Thyroid gland (tissue), 4 donors: ENCODE results near the gene RAI2. TPM values are rescaled to one million over a fixed set of nuclear protein-coding genes. Genes with fewer than 3 reads are reported as not detected.

Source experiments
- DNase-seq, 2 donors: peaks; one replicate each; pipeline ENCODE4 v3.0.0-alpha.2; 2019
- H3K27ac ChIP-seq, 3 donors: fragments of 200-600 bp; sonication (generic); 1 replicate in 2 of 3; 2 replicates in 1 of 3; pipeline ENCODE4 v1.5.1; 2016 to 2019; ENCODE audit warnings: mild to moderate bottlenecking in 1 of 3, moderate library complexity in 1 of 3
- H3K27me3 ChIP-seq: fragments of 200-600 bp; sonication (generic); one replicate; pipeline ENCODE4 v1.5.1; 2019
- H3K36me3 ChIP-seq, 2 donors: fragments of 200-600 bp; sonication (generic); one replicate each; pipeline ENCODE4 v1.5.1; 2016 to 2019
- H3K4me1 ChIP-seq, 2 donors: fragments of 200-600 bp; sonication (generic); one replicate each; pipeline ENCODE4 v1.5.1; 2017 to 2019
- H3K4me3 ChIP-seq, 3 donors: fragments of 200-600 bp; sonication (generic); replicated peaks in 1 of 3; 1 replicate in 2 of 3; 2 replicates in 1 of 3; pipeline ENCODE4 v1.5.1; 2016; ENCODE audit warnings: mild to moderate bottlenecking in 1 of 3
- H3K9me3 ChIP-seq: fragments of 200-600 bp; sonication (generic); one replicate; pipeline ENCODE4 v1.5.1; 2017
- POLR2A ChIP-seq, 2 donors: fragments of 450-650 bp; IDR thresholded peaks; one replicate each; pipeline ENCODE4 v1.6.1; 2017; ENCODE audit warnings: antibody characterized with exemption in 2 of 2, mild to moderate bottlenecking in 2 of 2, moderate library complexity in 1 of 2
- WGBS, 2 donors: methylation state at CpG; one replicate each; pipeline ENCODE4 v1.1.5; 2017; 5-methylcytosine and 5-hydroxymethylcytosine counted together
- intact Hi-C: fragments of 100-400 bp; cut with DNase I; formaldehyde crosslinking; loops from one replicate; pipeline ENCODE4 v1.15.1; 2023
- total RNA-seq, 4 donors: library from RNA; depleted of rRNA; stranded (reverse); fragments of >200 nt; gene quantifications; one replicate each; pipeline ENCODE4 v1.2.3, GENCODE V29; 2016
- TF ChIP-seq, protein P1 (sequence below), 6 experiments: fragments of 200-600 bp in 3 of 6; fragments of 450-650 bp in 3 of 6; sonication (generic) in 3 of 6; IDR thresholded peaks; one replicate each; pipeline ENCODE4 v1.5.1; 2016 to 2019; ENCODE audit warnings: antibody characterized with exemption in 6 of 6, mild to moderate bottlenecking in 2 of 6, inconsistent platforms in 1 of 6, moderate library complexity in 1 of 6

Gene RAI2
- total RNA-seq, 4 donors from 2014 or later: 12.1 to 18.9 (median 12.8) TPM

DNA sequence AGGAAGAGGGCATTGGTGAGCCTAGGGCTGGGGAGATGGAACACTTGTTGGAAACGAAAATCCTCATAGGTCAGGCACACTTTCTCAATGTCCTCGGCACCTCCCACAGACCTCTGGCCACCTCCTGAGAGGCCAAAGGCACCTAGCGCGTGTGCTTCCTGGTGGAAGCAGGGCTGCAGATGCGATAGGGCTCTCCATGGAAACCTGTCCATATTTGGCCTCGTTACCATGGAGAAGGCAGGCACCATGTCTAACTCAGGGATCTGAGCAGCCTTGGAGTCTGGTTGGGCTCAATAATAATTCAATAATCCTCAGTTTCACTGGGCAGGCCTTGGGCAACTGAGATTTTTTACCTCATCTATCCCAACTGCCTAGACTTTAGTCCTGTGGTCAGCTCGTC, 58.3 kb downstream of the RAI2 start:
- Histone ChIP-seq H3K27ac (no peak overlapping the region), H3K4me1 (no peaks in the 10 kb centered on the region), H3K27me3 (no peaks in the 10 kb centered on the region), H3K4me3 (no peak overlapping the region), H3K9me3 (no peaks in the 10 kb centered on the region), H3K36me3 (peaks cover 0 to 4% of the 10 kb centered on the region in 2 donors)
- DNase-seq: no peak
- 95 to 100% methylated on average over 1 to 6 of the region's 7 CpGs for WGBS, 2 donors
- intact Hi-C loops: no loop called here
- TF ChIP-seq, protein P1, sequence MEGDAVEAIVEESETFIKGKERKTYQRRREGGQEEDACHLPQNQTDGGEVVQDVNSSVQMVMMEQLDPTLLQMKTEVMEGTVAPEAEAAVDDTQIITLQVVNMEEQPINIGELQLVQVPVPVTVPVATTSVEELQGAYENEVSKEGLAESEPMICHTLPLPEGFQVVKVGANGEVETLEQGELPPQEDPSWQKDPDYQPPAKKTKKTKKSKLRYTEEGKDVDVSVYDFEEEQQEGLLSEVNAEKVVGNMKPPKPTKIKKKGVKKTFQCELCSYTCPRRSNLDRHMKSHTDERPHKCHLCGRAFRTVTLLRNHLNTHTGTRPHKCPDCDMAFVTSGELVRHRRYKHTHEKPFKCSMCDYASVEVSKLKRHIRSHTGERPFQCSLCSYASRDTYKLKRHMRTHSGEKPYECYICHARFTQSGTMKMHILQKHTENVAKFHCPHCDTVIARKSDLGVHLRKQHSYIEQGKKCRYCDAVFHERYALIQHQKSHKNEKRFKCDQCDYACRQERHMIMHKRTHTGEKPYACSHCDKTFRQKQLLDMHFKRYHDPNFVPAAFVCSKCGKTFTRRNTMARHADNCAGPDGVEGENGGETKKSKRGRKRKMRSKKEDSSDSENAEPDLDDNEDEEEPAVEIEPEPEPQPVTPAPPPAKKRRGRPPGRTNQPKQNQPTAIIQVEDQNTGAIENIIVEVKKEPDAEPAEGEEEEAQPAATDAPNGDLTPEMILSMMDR (IDR thresholded peaks at IDR 0.05): no peak
- no peak for TF ChIP-seq POLR2A (IDR thresholded peaks at IDR 0.05)

DNA sequence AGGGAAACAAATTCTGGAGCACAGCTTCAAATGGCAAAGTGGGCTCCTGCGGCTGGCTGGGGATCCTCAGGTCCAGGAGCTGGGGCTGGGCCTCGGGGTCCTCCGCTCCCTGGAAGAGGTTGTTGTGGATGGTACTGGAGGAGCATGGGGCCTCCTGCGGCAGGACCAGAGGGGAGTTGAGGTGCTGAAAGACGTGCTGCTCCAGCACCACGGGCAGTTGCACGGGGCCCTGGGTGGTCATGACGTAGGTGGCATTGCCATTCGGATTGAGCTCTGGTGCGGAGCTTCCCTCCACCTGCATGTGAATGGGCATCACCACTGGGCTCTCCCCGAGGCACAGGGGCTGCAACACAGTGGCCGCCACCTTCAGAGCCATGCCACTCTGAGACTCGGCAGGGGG, 59.7 kb downstream of the RAI2 start:
- Histone ChIP-seq H3K4me3 (no peak overlapping the region), H3K4me1 (no peaks in the 10 kb centered on the region), H3K27me3 (no peaks in the 10 kb centered on the region), H3K9me3 (no peaks in the 10 kb centered on the region), H3K27ac (no peak overlapping the region), H3K36me3 (peaks cover 0 to 4% of the 10 kb centered on the region in 2 donors)
- intact Hi-C loops: no loop called here
- DNase-seq: no peak
- no peak for TF ChIP-seq POLR2A (IDR thresholded peaks at IDR 0.05)
- TF ChIP-seq, protein P1 (IDR thresholded peaks at IDR 0.05): no peak
- WGBS, 2 donors: 100% methylated on average over 5 of the region's 13 CpGs; no CpG with 5 or more reads in 1 of the 2 donors

DNA sequence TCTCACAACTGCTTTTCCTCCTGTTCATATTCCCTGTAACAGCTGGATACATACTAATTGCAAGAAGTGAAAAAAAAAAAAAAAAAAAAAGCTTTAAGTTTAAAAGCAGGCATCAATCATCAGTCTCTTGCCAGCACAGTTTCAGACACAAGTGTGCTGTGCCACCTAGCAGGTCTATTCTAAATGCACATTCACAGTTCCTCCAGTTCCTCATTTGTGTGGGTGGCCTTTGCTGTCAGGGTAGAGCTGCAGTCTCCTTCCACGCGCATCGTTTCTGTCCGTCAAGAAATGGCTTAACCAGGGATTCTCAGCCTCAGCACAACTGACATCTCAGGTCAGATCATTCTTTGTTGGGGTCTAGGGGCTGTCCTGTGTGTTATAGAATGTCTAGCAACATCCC, 62.2 kb downstream of the RAI2 start:
- intact Hi-C loops: loop anchor here (10.0 kb wide), 1 partner anchor 406 kb away; no protein-coding TSS in a partner anchor
- TF ChIP-seq, protein P1 (IDR thresholded peaks at IDR 0.05): no peak
- TF ChIP-seq POLR2A (IDR thresholded peaks at IDR 0.05): no peak
- no peak for DNase-seq
- H3K27me3 ChIP-seq: no peaks in the 10 kb centered on the region
- H3K27ac ChIP-seq: no peak overlapping the region
- no peak overlapping the region for H3K4me3 ChIP-seq
- peaks cover 0 to 4% of the 10 kb centered on the region in 2 donors for H3K36me3 ChIP-seq
- H3K4me1 ChIP-seq: no peaks in the 10 kb centered on the region
- 96% methylated on average over 4 of the region's 4 CpGs; no CpG with 5 or more reads in 1 of the 2 donors for WGBS, 2 donors
- H3K9me3 ChIP-seq: no peaks in the 10 kb centered on the region

DNA sequence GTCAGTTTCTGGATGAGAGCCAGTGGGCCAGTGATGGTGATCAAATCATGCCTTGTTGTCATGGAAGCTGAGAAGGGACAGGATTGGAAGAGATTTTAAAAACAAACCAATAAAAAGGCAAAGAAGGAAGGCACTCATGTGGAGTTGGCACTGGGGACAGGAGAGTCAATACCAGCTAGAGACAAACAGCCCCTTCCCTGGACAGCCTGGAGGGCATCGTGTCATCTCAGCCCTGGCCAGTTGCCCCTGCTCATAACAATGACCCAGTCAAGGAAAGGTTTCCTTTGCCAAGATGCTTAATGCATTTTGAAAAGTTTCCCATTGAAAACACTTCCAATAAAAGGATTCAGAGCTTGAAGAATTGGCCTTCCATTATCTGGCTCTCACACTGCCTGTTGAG, 68.3 kb downstream of the RAI2 start:
- intact Hi-C loops: loop anchor here (10.0 kb wide), 1 partner anchor 412 kb away; no protein-coding TSS in a partner anchor

DNA sequence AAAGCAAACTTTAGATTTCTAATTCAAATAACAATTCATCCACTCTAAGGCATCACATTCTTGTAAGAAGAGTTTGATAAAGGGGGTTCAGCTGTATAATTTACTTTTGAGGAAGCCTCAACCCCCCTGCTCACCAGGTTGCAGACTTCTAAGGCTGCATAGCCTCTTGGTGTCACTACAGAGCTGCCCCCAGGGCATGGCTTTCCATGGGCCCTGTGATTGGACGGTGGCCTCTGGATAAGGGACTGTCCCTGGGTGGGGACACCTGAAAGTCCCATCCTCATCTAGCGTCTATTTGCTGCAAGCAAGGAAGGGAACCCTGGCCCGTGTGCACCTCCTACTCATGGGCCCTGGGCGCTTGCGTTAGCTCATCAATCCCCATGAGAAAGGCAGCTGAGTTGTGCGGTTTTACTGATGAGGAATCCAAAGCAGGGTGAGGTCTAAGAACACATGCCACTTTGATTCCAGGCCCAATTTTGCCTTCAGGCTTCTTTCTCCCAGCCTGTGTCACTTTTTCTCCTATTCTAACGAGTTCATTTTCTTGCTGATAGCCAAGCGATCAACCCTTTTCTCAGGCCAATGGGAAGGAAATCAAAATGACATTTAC, 72.0 kb downstream of the RAI2 start:
- no peak overlapping the region for H3K4me3 ChIP-seq
- intact Hi-C loops: no loop called here
- H3K4me1 ChIP-seq: peaks cover 0 to 6% of the 10 kb centered on the region in 2 donors
- no peaks in the 10 kb centered on the region for H3K36me3 ChIP-seq
- no peaks in the 10 kb centered on the region for H3K9me3 ChIP-seq
- no peaks in the 10 kb centered on the region for H3K27me3 ChIP-seq
- peak in 1 of 2 donors; percentile 2 for DNase-seq
- TF ChIP-seq, protein P1 (IDR thresholded peaks at IDR 0.05): no peak
- H3K27ac ChIP-seq: no peak overlapping the region
- 67 to 85% methylated on average over 5 to 6 of the region's 8 CpGs for WGBS, 2 donors

More for the DNA sequence above, 68.3 kb downstream of the RAI2 start:
- DNase-seq: peak in 1 of 2 donors; percentile 8
- Histone ChIP-seq H3K27me3 (no peaks in the 10 kb centered on the region), H3K9me3 (no peaks in the 10 kb centered on the region), H3K4me1 (peaks cover 0 to 6% of the 10 kb centered on the region in 2 donors), H3K36me3 (no peaks in the 10 kb centered on the region), H3K4me3 (no peak overlapping the region), H3K27ac (no peak overlapping the region)
- 13 to 25% methylated on average over 1 of the region's 1 CpG for WGBS, 2 donors
- no peak for TF ChIP-seq POLR2A (IDR thresholded peaks at IDR 0.05)
- TF ChIP-seq, protein P1 (IDR thresholded peaks at IDR 0.05): no peak
